HG02970 (cell line): ENCODE results near the gene ABI2.
"Not testable (repeated sequence)": the region's sequence is repeated elsewhere in the genome, so short reads cannot be mapped to it uniquely, and the experiment has no call there.

Experiments used
- ATAC-seq: cut with Tn5 transposase; IDR thresholded peaks from one replicate; pipeline ENCODE4 v1.9.1; 2021; ENCODE audit warnings: mild to moderate bottlenecking, moderate library complexity, moderate number of reproducible peaks; ENCODE audit not compliant: unreplicated experiment, low FRiP score

The ABI2 gene

GRCh38 chr2:203327901-203328759, at the start of gene ABI2:
ABI2 (plus strand) TSS chr2:203328394; CDS start chr2:203328515, 121 bp downstream.
- peak; percentile 57 for ATAC-seq

- no peak for ATAC-seq
Observed at GRCh38 chr2:203279288-203279687, 48.9 kb upstream of the ABI2 start.

GRCh38 chr2:203280428-203281064, 47.6 kb upstream of the ABI2 start:
- ATAC-seq: no peak

GRCh38 chr2:203282101-203282500, 46.1 kb upstream of the ABI2 start:
- ATAC-seq: no peak

- no peak for ATAC-seq
Observed at GRCh38 chr2:203286532-203286931, 41.7 kb upstream of the ABI2 start.

- no peak for ATAC-seq
Observed at GRCh38 chr2:203301667-203302066, 26.5 kb upstream of the ABI2 start.

GRCh38 chr2:203302586-203302985, 25.6 kb upstream of the ABI2 start:
- not testable (repeated sequence) for ATAC-seq

- ATAC-seq: no peak
Observed at GRCh38 chr2:203310688-203311436, 17.3 kb upstream of the ABI2 start.

GRCh38 chr2:203326356-203326755, 1.8 kb upstream of the ABI2 start:
- no peak for ATAC-seq

- no peak for ATAC-seq
Observed at GRCh38 chr2:203327582-203327900, 653 bp upstream of the ABI2 start.

GRCh38 chr2:203328760-203329540, 756 bp downstream of the ABI2 start:
- peak; percentile 46 for ATAC-seq

- ATAC-seq: no peak
Observed at GRCh38 chr2:203330434-203330833, 2.2 kb downstream of the ABI2 start.

- no peak for ATAC-seq
Observed at GRCh38 chr2:203338322-203338721, 10.1 kb downstream of the ABI2 start.

GRCh38 chr2:203340791-203341487, 12.7 kb downstream of the ABI2 start:
- ATAC-seq: no peak

- ATAC-seq: no peak
Observed at GRCh38 chr2:203341741-203342310, 13.6 kb downstream of the ABI2 start.

GRCh38 chr2:203342374-203342773, 14.2 kb downstream of the ABI2 start:
- ATAC-seq: not testable (repeated sequence)

GRCh38 chr2:203344667-203345066, 16.5 kb downstream of the ABI2 start:
- ATAC-seq: no peak

- no peak for ATAC-seq
Observed at GRCh38 chr2:203346612-203347011, 18.4 kb downstream of the ABI2 start.

- ATAC-seq: no peak
Observed at GRCh38 chr2:203347375-203347774, 19.2 kb downstream of the ABI2 start.
